Panc1 (cell line): ENCODE data around the gene KIZ. TPM values are rescaled to one million over a fixed set of nuclear protein-coding genes. Genes with fewer than 3 reads are reported as not detected.

Experiments used
- ATAC-seq: fragments of 200-7000 bp; cut with Tn5 transposase; 2 replicates; pipeline ENCODE4 v1.9.1; 2020; ENCODE audit warnings: mild to moderate bottlenecking, moderate library complexity
- BruUV-seq: library from RNA; stranded (reverse); fragments of 400-500 nt; replicated peaks from 2 replicates; lab custom pipeline; 2021; lab: Mats Ljungman, UMichigan
- CTCF ChIA-PET: fragments of 300-600 bp; sonication (Branson Sonifier 250); formaldehyde crosslinking; loops from one replicate; lab custom pipeline; 2022; ENCODE audit warnings: antibody characterized with exemption; lab: Charles Lee
- POLR2A ChIA-PET: fragments of 300-600 bp; sonication (Branson Sonifier 250); formaldehyde crosslinking; loops from one replicate; lab custom pipeline; 2022; ENCODE audit warnings: antibody characterized with exemption; lab: Charles Lee
- DNase-seq: peaks from one replicate; pipeline ENCODE4 v3.0.0-alpha.2; 2010; ENCODE audit warnings: low read depth, low spot score
- H3K27ac ChIP-seq: 2 replicates; pipeline ENCODE4 v1.5.1; 2011; ENCODE audit warnings: mild to moderate bottlenecking, low read length, inconsistent platforms
- H3K27me3 ChIP-seq: fragments of 200-500 bp; sonication (Bioruptor generic); 2 replicates; pipeline ENCODE4 v1.6.0; 2014; ENCODE audit warnings: low read length, inconsistent platforms; ENCODE audit not compliant: control insufficient read depth, insufficient read depth
- H3K36me3 ChIP-seq: fragments of 200-500 bp; sonication (Bioruptor generic); 2 replicates; pipeline ENCODE4 v1.5.1; 2014; ENCODE audit warnings: inconsistent platforms, mild to moderate bottlenecking, low read length, moderate library complexity; ENCODE audit not compliant: control insufficient read depth, insufficient read depth
- H3K4me1 ChIP-seq: 2 replicates; pipeline ENCODE4 v1.5.1; 2011; ENCODE audit warnings: inconsistent platforms, mild to moderate bottlenecking, low read length, moderate library complexity; ENCODE audit not compliant: control insufficient read depth, insufficient read depth
- H3K4me3 ChIP-seq, 2 experiments: 2 replicates each; pipeline ENCODE4 v1.5.1; 2011 to 2012; ENCODE audit warnings: low read depth in 2 of 2, low read length in 2 of 2, mild to moderate bottlenecking in 2 of 2, inconsistent platforms in 1 of 2, moderate library complexity in 1 of 2
- H3K9me3 ChIP-seq: fragments of 200-500 bp; sonication (Bioruptor generic); 2 replicates; pipeline ENCODE4 v1.5.1; 2014; ENCODE audit warnings: low read depth, mild to moderate bottlenecking, inconsistent platforms, low read length, moderate library complexity; ENCODE audit not compliant: control insufficient read depth, insufficient read depth
- POLR2AphosphoS5 ChIP-seq: IDR thresholded peaks from 2 replicates; pipeline ENCODE4 v1.6.1; 2012; ENCODE audit warnings: mild to moderate bottlenecking, low read depth, low read length, moderate library complexity
- SIN3A ChIP-seq: IDR thresholded peaks from 2 replicates; pipeline ENCODE4 v1.6.1; 2012; ENCODE audit warnings: low read depth, mild to moderate bottlenecking, low read length, moderate library complexity, borderline replicate concordance; ENCODE audit not compliant: insufficient read depth
- TCF7L2 ChIP-seq: IDR thresholded peaks from 2 replicates; pipeline ENCODE4 v1.6.1; 2011; ENCODE audit warnings: mild to moderate bottlenecking, low read depth, low read length, inconsistent platforms
- in situ Hi-C: cut with HindIII; loops from 2 replicates; pipeline ENCODE4 v1.10.0; 2016; ENCODE audit warnings: low sequenced_read_pairs, low pct_unique_long_range_greater_than_20kb
- intact Hi-C: fragments of 100-400 bp; cut with micrococcal nuclease; formaldehyde crosslinking; loops from one replicate; pipeline ENCODE4 v1.10.0; 2022; ENCODE audit not compliant: unreplicated experiment
- total RNA-seq: library from RNA; stranded (reverse); gene quantifications from one replicate; pipeline ENCODE4 v1.2.1, GENCODE V29; 2021; ENCODE audit not compliant: unreplicated experiment
- TF ChIP-seq, protein P1 (sequence below), 2 experiments: IDR thresholded peaks; 2 replicates each; pipeline ENCODE4 v1.6.1; 2011 to 2012; ENCODE audit warnings: low read depth in 2 of 2, control low read depth in 1 of 2, low read length in 1 of 2, mild to moderate bottlenecking in 1 of 2, moderate library complexity in 1 of 2; ENCODE audit not compliant: insufficient read depth in 1 of 2
- TF ChIP-seq, protein P2 (sequence below): fragments of 450-650 bp; IDR thresholded peaks from 2 replicates; pipeline ENCODE4 v1.5.1; 2017; ENCODE audit warnings: mild to moderate bottlenecking

The KIZ gene
- total RNA-seq, 1 experiment from 2014 or later = 6.5 TPM

DNA sequence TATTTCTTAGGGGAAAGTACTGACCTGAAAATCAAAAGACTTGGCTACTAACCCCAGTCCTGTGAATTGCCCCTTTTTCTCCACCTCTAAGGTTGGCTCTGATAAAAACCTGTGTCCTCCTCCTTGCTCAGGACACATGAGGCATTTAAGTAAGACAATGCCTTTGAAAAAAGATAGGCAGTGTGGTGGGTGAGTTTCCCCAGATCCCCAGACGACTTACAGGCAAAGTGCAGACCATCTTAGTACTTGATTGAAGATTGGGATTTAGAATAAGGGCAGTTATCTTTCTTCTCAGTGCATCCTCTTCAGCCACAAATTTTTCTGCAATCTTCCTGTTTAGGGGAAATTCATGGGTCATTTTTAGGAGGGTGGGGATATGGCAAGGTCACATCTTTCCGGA lies 87.8 kb downstream of the KIZ start:
- ChIA-PET CTCF (no interaction called here), POLR2A (no interaction called here)

DNA sequence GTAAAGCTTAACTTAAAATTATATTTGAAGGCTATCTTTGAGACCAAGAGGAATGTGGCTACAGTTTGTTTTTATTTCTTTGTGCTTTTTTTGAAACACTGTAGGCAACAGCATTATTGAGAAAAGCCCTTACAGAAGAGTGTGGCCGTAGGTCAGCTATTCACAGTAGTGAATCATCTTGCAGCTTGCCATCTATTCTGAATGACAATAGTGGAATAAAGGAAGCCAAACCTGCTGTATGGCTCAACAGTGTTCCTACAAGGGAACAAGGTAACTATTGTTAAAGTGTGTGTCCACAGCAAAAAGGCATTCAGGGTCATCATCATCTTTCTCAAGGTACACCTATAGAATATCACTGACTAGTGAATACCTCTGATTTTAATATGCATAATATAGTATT lies 88.5 kb downstream of the KIZ start:
- DNase-seq (no peak), ATAC-seq (no peak)
- CTCF ChIA-PET = no interaction called here
- Histone ChIP-seq H3K27me3 (no peaks in the 10 kb centered on the region), H3K4me1 (no peaks in the 10 kb centered on the region), H3K36me3 (no peaks in the 10 kb centered on the region), H3K27ac (no peak overlapping the region), H3K4me3 (no peak overlapping the region), H3K9me3 (no peaks in the 10 kb centered on the region)
- in situ Hi-C loops = no loop called here
- intact Hi-C loops = no loop called here
- BruUV-seq = no TSS peak
- POLR2A ChIA-PET = no interaction called here
- TF ChIP-seq, protein P1, sequence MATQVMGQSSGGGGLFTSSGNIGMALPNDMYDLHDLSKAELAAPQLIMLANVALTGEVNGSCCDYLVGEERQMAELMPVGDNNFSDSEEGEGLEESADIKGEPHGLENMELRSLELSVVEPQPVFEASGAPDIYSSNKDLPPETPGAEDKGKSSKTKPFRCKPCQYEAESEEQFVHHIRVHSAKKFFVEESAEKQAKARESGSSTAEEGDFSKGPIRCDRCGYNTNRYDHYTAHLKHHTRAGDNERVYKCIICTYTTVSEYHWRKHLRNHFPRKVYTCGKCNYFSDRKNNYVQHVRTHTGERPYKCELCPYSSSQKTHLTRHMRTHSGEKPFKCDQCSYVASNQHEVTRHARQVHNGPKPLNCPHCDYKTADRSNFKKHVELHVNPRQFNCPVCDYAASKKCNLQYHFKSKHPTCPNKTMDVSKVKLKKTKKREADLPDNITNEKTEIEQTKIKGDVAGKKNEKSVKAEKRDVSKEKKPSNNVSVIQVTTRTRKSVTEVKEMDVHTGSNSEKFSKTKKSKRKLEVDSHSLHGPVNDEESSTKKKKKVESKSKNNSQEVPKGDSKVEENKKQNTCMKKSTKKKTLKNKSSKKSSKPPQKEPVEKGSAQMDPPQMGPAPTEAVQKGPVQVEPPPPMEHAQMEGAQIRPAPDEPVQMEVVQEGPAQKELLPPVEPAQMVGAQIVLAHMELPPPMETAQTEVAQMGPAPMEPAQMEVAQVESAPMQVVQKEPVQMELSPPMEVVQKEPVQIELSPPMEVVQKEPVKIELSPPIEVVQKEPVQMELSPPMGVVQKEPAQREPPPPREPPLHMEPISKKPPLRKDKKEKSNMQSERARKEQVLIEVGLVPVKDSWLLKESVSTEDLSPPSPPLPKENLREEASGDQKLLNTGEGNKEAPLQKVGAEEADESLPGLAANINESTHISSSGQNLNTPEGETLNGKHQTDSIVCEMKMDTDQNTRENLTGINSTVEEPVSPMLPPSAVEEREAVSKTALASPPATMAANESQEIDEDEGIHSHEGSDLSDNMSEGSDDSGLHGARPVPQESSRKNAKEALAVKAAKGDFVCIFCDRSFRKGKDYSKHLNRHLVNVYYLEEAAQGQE (IDR thresholded peaks at IDR 0.05; ENCODE audit: insufficient read depth in 1 of 2, low read depth in 2 of 2, low read length in 1 of 2) = no peak
- TF ChIP-seq TCF7L2 = no peak
- no peak for TF ChIP-seq SIN3A
- TF ChIP-seq, protein P2, sequence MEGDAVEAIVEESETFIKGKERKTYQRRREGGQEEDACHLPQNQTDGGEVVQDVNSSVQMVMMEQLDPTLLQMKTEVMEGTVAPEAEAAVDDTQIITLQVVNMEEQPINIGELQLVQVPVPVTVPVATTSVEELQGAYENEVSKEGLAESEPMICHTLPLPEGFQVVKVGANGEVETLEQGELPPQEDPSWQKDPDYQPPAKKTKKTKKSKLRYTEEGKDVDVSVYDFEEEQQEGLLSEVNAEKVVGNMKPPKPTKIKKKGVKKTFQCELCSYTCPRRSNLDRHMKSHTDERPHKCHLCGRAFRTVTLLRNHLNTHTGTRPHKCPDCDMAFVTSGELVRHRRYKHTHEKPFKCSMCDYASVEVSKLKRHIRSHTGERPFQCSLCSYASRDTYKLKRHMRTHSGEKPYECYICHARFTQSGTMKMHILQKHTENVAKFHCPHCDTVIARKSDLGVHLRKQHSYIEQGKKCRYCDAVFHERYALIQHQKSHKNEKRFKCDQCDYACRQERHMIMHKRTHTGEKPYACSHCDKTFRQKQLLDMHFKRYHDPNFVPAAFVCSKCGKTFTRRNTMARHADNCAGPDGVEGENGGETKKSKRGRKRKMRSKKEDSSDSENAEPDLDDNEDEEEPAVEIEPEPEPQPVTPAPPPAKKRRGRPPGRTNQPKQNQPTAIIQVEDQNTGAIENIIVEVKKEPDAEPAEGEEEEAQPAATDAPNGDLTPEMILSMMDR = no peak
- no peak for TF ChIP-seq POLR2AphosphoS5

More for the DNA sequence above, 87.8 kb downstream of the KIZ start:
- BruUV-seq = no TSS peak
- TF ChIP-seq SIN3A (no peak), POLR2AphosphoS5 (no peak), TCF7L2 (no peak)
- TF ChIP-seq, protein P1 (IDR thresholded peaks at IDR 0.05; ENCODE audit: insufficient read depth in 1 of 2, low read depth in 2 of 2, low read length in 1 of 2) = no peak
- TF ChIP-seq, protein P2 = no peak
- Histone ChIP-seq H3K9me3 (no peaks in the 10 kb centered on the region), H3K27ac (no peak overlapping the region), H3K4me1 (no peaks in the 10 kb centered on the region), H3K27me3 (no peaks in the 10 kb centered on the region), H3K4me3 (no peak overlapping the region), H3K36me3 (no peaks in the 10 kb centered on the region)
- in situ Hi-C loops (no loop called here), intact Hi-C loops (no loop called here)
- DNase-seq (no peak), ATAC-seq (no peak)
